CD14-positive monocyte (primary cell): ENCODE data around the gene TRIM29. TPM values are rescaled to one million over a fixed set of nuclear protein-coding genes. Genes with fewer than 3 reads are reported as not detected.

Source experiments
- DNase-seq, 3 donors: peaks; one replicate each; pipeline ENCODE4 v3.0.0-alpha.2; 2011 to 2022
- H2AFZ ChIP-seq: 2 replicates; pipeline ENCODE4 v1.6.0; 2012; ENCODE audit warnings: mild to moderate bottlenecking, low read depth, low read length, inconsistent platforms; ENCODE audit not compliant: insufficient read depth, poor library complexity, severe bottlenecking
- H3K27ac ChIP-seq, 2 donors: 1 replicate in 1 of 2; 2 replicates in 1 of 2; pipeline ENCODE4 v1.5.1; 2012 to 2013; ENCODE audit warnings: low read length in 2 of 2, control low read depth in 1 of 2, inconsistent platforms in 1 of 2, low read depth in 1 of 2, mild to moderate bottlenecking in 1 of 2
- H3K27me3 ChIP-seq, 2 donors: one replicate each; pipeline versions ENCODE4 v1.6.0 to v1.6.1; 2011 to 2013; ENCODE audit warnings: low read length in 2 of 2; ENCODE audit not compliant: control insufficient read depth in 2 of 2, insufficient read depth in 2 of 2
- H3K36me3 ChIP-seq, 2 donors: replicated peaks in 1 of 2; 1 replicate in 1 of 2; 2 replicates in 1 of 2; pipeline versions ENCODE4 v1.5.1 to v1.6.1; 2012 to 2013; ENCODE audit warnings: low read length in 2 of 2, control low read depth in 1 of 2, inconsistent platforms in 1 of 2, mild to moderate bottlenecking in 1 of 2; ENCODE audit not compliant: insufficient read depth in 2 of 2, control insufficient read depth in 1 of 2
- H3K4me1 ChIP-seq, 2 donors: 1 replicate in 1 of 2; 2 replicates in 1 of 2; pipeline versions ENCODE4 v1.5.1 to v1.6.1; 2012 to 2013; ENCODE audit warnings: low read length in 2 of 2, control low read depth in 1 of 2, inconsistent platforms in 1 of 2, mild to moderate bottlenecking in 1 of 2, moderate library complexity in 1 of 2; ENCODE audit not compliant: insufficient read depth in 2 of 2, control insufficient read depth in 1 of 2
- H3K4me2 ChIP-seq: replicated peaks from 2 replicates; pipeline ENCODE3; 2012; ENCODE audit warnings: low read length, moderate library complexity, mild to moderate bottlenecking; ENCODE audit not compliant: poor library complexity, severe bottlenecking; ENCODE audit errors: extremely low read depth
- H3K4me3 ChIP-seq, 3 experiments: fragments of 200-600 bp in 1 of 3; sonication (generic) in 1 of 3; replicated peaks in 1 of 3; 1 replicate in 2 of 3; 2 replicates in 1 of 3; pipeline ENCODE4 v1.5.1; 2011 to 2013; ENCODE audit warnings: low read length in 3 of 3, mild to moderate bottlenecking in 3 of 3, control low read depth in 2 of 3, low read depth in 2 of 3, inconsistent platforms in 1 of 3, moderate library complexity in 1 of 3
- H3K79me2 ChIP-seq: 2 replicates; pipeline ENCODE4 v1.6.0; 2012; ENCODE audit warnings: mild to moderate bottlenecking, control low read depth, inconsistent platforms, low read length, moderate library complexity; ENCODE audit not compliant: insufficient read depth
- H3K9ac ChIP-seq: 2 replicates; pipeline ENCODE4 v1.6.0; 2017; ENCODE audit warnings: low read length, mild to moderate bottlenecking; ENCODE audit not compliant: insufficient read depth, poor library complexity, severe bottlenecking
- H3K9me3 ChIP-seq, 2 donors: replicated peaks in 1 of 2; 1 replicate in 1 of 2; 2 replicates in 1 of 2; pipeline versions ENCODE4 v1.5.1 to v1.6.1; 2012 to 2013; ENCODE audit warnings: low read length in 2 of 2, control low read depth in 1 of 2; ENCODE audit not compliant: control insufficient read depth in 1 of 2, insufficient read depth in 1 of 2
- H4K20me1 ChIP-seq: 2 replicates; pipeline ENCODE4 v1.6.0; 2012; ENCODE audit warnings: mild to moderate bottlenecking, low read length, control low read depth, moderate library complexity; ENCODE audit not compliant: insufficient read depth
- H3K27ac Mint-ChIP-seq, 7 donors: one replicate each; pipeline ENCODE4 v1.8.0; 2020; ENCODE audit warnings: mild to moderate bottlenecking in 7 of 7, mixed read lengths in 7 of 7, moderate library complexity in 6 of 7, inconsistent platforms in 2 of 7
- H3K27me3 Mint-ChIP-seq, 3 donors: one replicate each; pipeline ENCODE4 v1.8.0; 2021 to 2022; ENCODE audit warnings: low read depth in 3 of 3, mild to moderate bottlenecking in 3 of 3, mixed read lengths in 3 of 3, moderate library complexity in 3 of 3, inconsistent platforms in 1 of 3
- H3K36me3 Mint-ChIP-seq, 2 donors: one replicate each; pipeline ENCODE4 v1.8.0; 2020; ENCODE audit warnings: mixed read lengths in 2 of 2, inconsistent platforms in 1 of 2, mild to moderate bottlenecking in 1 of 2
- H3K4me1 Mint-ChIP-seq: one replicate; pipeline ENCODE4 v1.8.0; 2020; ENCODE audit warnings: mild to moderate bottlenecking, mixed read lengths
- H3K4me3 Mint-ChIP-seq, 2 donors: one replicate each; pipeline ENCODE4 v1.8.0; 2020; ENCODE audit warnings: mild to moderate bottlenecking in 2 of 2, mixed read lengths in 2 of 2, moderate library complexity in 1 of 2
- H3K9me3 Mint-ChIP-seq, 7 donors: one replicate each; pipeline ENCODE4 v1.8.0; 2020 to 2022; ENCODE audit warnings: mixed read lengths in 7 of 7, mild to moderate bottlenecking in 6 of 7, moderate library complexity in 6 of 7, inconsistent platforms in 2 of 7
- CTCF ChIP-seq: fragments of 200-600 bp; IDR thresholded peaks from one replicate; pipeline ENCODE4 v1.8.0; 2022; ENCODE audit warnings: antibody characterized with exemption, mild to moderate bottlenecking
- WGBS: methylation state at CpG from one replicate; pipeline ENCODE4 v1.1.5; 2013; ENCODE audit warnings: missing lambda C conversion rate; ENCODE audit not compliant: insufficient coverage; 5-methylcytosine and 5-hydroxymethylcytosine counted together
- intact Hi-C, 2 donors: fragments of 100-400 bp; cut with micrococcal nuclease; formaldehyde crosslinking; loops; one replicate each; pipeline versions ENCODE4 v1.15.0 to v1.15.1; 2023
- polyA plus RNA-seq, 3 donors: library from polyadenylated mRNA; depleted of rRNA in 1 of 3; unstranded in 2 of 3; stranded (reverse) in 1 of 3; fragments of 300-500 nt in 2 of 3; fragments of >200 nt in 1 of 3; fragmentation: Illumina TruSeq in 2 of 3; gene quantifications; 1 replicate in 2 of 3; 2 replicates in 1 of 3; pipeline ENCODE4 v1.2.3, GENCODE V29; 2012 to 2021

TRIM29 gene
- polyA plus RNA-seq, 3 donors = not detected

GRCh38 chr11:120102864-120103122 is 35.1 kb downstream of the TRIM29 start:
- H3K27me3 Mint-ChIP-seq = peaks cover 10 to 22% (median 21%) of the 10 kb centered on the region in 3 donors
- no peak for DNase-seq
- intact Hi-C loops = no loop called here

DNA sequence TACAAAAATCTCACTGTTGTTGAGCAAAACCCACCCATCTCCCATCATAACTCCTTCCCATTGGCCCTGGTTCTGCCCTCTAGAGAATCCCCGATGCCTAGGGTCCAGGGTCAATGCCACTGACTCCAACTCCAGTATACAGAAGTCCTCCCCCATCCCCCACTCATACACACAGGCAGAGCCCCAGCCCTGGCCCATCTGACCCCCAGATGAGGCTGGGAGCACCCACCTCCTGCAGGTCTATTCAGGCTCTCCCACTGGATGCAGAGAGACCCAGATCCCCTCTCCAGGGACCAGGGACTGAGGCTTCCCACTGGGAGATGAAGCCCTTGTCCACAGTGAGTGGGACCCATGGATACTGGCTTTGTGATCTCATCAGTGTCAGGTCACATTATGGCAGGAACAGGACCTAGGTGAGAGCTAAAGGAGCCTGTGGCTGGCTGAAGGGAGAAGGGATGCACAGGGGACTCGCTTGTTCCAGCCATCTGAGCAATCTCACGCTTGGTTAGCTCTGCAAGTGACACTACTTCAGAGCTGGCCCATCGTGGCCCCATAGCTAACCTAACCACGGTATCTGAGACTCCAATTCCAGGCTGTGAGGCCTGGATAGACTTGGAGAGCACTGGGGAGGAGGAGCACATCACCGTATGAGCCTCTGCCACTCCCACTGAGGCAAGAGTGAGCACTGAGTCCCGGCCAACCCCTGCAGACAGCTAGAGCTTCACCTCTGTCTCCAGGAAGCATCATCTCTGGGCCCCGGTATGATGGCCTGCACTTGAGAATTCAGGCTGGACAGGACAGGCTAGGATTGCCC is 35.7 kb downstream of the TRIM29 start:
- no peaks in the 10 kb centered on the region for H3K27me3 ChIP-seq
- no peaks in the 10 kb centered on the region for H3K36me3 Mint-ChIP-seq
- WGBS = 89% methylated on average over 6 of the region's 8 CpGs

More at GRCh38 chr11:120102864-120103122, 35.1 kb downstream of the TRIM29 start:
- H3K27ac ChIP-seq = no peak overlapping the region
- Mint-ChIP-seq H3K36me3 (no peaks in the 10 kb centered on the region), H3K9me3 (peaks cover 0 to 2% (median 0%) of the 10 kb centered on the region in 7 donors), H3K4me1 (no peaks in the 10 kb centered on the region), H3K27ac (no peak overlapping the region), H3K4me3 (no peak overlapping the region)
- no peaks in the 10 kb centered on the region for H3K36me3 ChIP-seq
- H3K79me2 ChIP-seq = no peaks in the 10 kb centered on the region
- no peak overlapping the region for H3K9ac ChIP-seq
- no peaks in the 10 kb centered on the region for H3K4me1 ChIP-seq
- no peak overlapping the region for H2AFZ ChIP-seq
- no peak overlapping the region for H3K4me3 ChIP-seq
- 83% methylated on average over 2 of the region's 3 CpGs for WGBS
- H4K20me1 ChIP-seq = no peaks in the 10 kb centered on the region
- no peak for TF ChIP-seq CTCF
- no peaks in the 10 kb centered on the region for H3K9me3 ChIP-seq
- H3K4me2 ChIP-seq = no peak overlapping the region
- no peaks in the 10 kb centered on the region for H3K27me3 ChIP-seq

More for the DNA sequence above, 35.7 kb downstream of the TRIM29 start:
- Histone ChIP-seq H2AFZ (no peak overlapping the region), H4K20me1 (no peaks in the 10 kb centered on the region), H3K4me3 (no peak overlapping the region), H3K4me1 (no peaks in the 10 kb centered on the region), H3K27ac (no peak overlapping the region), H3K9me3 (no peaks in the 10 kb centered on the region), H3K9ac (no peak overlapping the region), H3K79me2 (no peaks in the 10 kb centered on the region), H3K4me2 (no peak overlapping the region), H3K36me3 (no peaks in the 10 kb centered on the region)
- Mint-ChIP-seq H3K4me1 (no peaks in the 10 kb centered on the region), H3K27me3 (peaks cover 10 to 22% (median 19%) of the 10 kb centered on the region in 3 donors), H3K4me3 (no peak overlapping the region), H3K27ac (no peak overlapping the region), H3K9me3 (peaks cover 0 to 2% (median 0%) of the 10 kb centered on the region in 7 donors)
- DNase-seq = no peak
- intact Hi-C loops = no loop called here
- no peak for TF ChIP-seq CTCF
